Measurements from ENCODE around the gene SUMO3.

SUMO3 gene

GRCh38 chr21:44780137-44780502 lies 37.7 kb downstream of the SUMO3 start:
- no peak for DNase-seq

DNA sequence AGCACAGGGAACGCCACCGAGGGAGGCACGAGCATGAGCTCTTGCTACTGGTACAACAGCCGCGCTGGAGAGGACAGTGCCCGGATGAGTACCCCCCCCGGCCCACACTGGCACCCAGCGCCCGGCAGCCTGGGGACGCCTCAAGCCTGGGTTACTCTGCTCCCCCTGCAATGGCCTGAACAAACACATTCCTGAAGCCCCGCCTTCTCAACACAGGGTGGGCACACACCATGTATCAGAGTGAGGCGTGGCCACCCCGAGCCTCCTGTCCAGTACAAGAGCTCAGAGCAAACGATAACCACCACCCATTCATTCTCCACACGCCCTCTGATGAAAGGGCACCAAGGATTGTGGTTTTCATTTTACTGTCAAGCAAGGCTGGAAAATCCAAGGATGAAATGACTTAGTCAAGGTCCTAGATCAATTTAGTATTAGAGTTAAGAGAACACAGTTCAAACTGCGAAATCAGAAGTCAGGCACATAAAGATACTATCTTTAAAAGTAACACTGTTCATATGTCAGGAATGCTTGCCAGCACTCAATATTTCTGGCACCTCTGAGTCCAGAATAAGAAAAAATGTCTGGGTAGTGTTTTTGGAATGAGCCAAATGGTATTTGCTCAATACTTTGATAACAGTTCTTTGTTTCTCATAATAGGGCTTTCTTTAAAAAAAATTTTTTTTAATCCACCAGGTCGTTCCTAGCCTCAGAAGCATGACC lies 38.3 kb downstream of the SUMO3 start:
- DNase-seq = no peak

- DNase-seq = no peak
These were observed 38.9 kb downstream of the SUMO3 start for GRCh38 chr21:44778983-44779382.

- no peak for DNase-seq
These were observed 39.4 kb downstream of the SUMO3 start for GRCh38 chr21:44778499-44778911.

- no peak for DNase-seq
These were observed 39.8 kb downstream of the SUMO3 start for GRCh38 chr21:44778094-44778493.

DNA sequence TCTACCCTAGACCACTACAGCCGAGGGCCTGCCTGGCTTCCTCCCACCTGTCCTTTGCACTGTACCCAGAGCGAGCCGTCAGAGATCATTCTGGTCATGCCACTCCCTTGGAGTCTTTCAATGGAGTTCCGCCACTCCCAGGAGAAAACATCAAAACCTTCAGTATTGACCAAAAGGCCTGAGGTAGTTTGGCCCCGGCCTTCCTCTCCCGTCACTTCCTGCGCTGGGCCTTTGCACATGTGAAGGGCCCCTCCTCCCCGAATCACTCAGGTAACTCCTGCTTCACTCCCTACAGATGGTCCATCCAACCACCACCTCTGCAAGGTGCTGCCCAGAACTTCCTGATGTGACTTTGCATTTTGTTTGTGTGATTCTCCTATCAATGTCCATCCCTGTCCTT lies 42.9 kb downstream of the SUMO3 start:
- DNase-seq = no peak

GRCh38 chr21:44773291-44773932 lies 44.5 kb downstream of the SUMO3 start:
- DNase-seq = peak in 1 of 51 donors; percentile 13

DNA sequence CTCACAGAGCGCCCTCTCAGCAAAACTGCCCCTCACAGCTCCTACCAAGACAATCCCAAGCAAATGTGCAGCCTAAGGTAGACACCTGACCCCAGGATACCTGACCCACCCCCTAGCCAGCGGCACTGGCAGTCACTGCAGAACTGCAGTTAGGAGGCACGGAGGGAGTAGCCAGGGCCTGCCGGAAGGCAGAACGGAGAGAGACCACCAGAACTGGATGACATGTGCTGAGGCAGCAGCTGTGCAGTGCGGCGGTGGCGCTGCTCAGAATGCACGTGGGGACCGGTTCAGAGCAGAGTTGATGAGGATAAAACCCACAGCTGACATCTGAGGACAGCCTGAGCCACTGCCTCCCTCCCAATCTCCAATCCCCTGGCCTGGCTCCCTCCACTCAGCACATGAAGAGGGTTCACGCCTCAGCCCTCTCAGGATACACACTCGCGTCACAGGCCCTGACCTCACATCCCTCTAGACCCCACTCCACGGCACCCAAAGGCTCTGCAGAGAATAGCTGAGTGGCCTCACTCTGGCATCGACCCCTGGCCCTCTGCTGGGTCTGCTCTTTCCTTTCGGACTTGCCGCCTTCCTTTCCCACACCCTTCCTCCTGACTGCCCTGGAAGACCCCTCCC lies 45.9 kb downstream of the SUMO3 start:
- DNase-seq = no peak

GRCh38 chr21:44767834-44768831 lies 49.7 kb downstream of the SUMO3 start:
- peak in 1 of 51 donors; percentile 10 for DNase-seq

DNA sequence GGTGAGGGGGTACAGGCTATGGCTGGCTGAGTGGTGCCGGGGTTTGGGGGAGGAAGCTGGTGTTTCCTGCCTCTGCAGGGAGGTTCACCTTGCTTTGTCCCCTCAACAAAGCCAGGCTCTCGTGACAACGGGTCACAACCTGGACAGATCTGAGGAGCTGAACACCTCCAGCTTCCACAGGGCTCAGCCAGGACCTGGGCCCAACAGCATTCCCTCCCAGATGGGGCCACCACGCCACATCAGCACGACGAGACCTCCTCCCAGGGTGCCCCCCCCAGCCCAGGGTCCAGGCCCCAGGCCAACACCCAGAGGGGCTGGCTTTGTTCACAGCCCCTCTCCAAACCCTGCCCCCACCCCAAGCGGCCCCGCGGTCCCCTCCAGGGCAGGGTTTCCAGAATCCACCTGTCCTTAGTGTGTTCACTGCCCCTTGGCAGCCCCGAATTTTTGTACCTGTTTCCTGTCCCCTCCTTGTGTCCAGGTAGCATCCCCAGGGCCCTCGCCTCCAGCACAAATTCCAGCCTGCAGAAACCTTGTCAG lies 51.0 kb downstream of the SUMO3 start:
- DNase-seq = no peak

DNA sequence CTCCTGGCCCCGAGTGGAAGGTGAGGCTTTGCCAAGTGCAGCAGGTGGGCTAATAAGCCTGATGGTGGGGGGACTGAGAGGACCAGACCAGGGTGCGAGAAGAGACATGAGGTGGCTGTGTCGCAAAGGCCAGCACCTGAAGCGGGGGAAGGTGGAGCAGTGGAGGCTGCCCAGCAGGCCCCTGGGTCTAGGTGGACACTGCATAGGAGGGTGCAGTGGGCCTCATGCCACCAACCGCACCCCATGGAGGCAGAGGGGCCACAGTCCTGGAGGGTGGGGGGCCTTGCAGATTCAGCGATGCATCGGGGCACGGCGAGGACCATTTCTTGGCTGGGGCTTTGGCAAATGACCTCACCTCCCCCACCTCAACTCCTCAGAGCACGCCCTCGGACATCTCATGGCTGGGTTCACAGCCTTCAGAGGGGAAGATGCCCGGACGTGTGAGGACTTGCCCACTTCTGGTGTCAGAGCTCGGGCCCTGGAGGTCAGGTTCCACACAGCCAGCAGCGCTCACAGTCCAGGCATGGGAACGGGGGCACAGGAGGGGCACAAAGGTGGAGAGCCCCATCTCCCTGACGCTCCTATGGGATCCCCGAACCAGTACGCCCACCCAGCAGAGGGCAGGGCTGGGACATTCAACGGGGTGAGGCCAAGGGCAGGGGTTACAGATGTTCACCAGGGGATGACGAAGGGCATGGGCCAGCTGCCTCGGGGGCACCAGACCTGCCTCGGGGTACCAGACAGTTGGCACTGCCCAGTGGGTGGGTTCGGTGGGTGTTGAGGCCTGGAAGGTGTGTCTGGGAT lies 51.6 kb downstream of the SUMO3 start:
- DNase-seq = no peak

DNA sequence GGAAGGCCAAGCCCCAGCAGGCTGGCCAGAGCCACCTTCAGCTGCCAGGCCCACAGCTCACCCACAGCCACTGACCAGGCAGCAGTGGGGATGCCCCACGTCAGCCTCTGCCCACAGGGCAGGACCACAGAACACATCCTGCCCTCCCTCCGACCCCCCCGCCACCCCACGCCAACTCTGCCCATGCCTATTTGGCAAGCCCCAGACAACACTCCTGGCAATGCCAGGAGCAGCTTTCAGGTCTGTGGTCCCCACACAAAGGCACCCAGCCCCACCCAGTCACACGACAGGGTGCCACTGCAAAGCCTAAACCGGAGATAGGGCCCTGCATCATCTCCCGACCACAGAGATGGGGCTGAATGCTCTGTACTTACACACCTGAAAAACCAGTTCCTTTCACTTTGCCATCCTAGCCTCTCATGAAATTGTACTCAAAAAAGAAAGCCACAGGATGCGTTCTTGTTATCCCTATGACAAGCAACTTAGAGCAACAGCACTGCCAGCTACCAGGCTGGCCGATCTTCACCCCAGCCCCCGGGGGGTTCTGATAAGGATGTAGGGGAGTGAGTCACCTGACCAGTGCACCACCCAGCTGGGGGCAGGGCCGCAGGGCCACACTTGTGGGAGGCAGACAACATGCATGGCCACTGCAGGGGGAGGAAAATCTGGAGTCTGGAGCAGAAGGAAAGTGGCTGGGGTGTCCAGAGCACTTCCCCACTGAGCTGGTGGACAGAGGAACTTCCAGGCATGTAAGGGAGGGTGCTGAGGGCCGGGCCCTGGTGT lies 52.4 kb downstream of the SUMO3 start:
- DNase-seq = no peak

DNA sequence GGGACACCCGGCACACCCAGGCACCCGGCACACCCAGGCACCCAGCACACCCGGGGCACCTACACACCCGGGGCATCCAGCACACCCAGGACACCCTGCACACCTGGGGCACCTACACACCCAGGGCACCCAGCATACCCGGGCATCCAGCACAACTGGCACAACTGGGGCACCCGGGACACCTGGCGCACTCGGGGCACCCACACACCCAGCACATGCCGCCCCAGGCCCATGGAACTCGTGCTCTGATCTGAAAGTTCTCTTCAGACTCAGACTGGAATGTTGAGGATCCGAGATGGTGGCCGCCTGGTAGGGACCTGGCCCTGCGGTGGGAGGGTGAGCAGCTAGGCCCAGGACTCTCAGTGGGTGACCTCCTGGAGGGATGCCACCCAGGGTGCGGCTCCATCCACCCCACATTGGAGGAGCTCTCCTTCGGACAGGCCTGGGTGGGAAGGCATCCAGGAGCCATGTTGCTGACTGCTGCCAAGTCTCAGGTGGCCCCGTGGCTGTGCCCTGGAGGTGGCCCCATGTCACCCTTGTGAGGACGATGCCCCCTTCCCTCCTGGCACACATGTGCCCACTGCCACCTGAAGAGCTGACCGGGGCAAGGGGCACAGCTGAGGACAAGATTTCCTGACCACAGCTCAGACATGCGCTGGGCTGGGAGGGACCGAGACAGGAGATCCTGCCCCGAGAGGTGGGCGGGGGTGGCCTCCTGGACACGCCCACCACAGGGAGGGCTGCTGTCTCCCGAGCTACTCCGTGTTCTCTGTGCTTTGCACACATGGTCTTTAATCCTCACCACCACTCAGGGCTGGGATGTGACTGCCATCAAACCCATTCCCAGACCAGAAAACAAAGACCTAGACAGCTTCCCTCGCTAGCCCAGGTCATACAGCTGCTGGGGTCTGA lies 53.3 kb downstream of the SUMO3 start:
- DNase-seq = peak in 1 of 51 donors; percentile 36

GRCh38 chr21:44763451-44764318 lies 54.2 kb downstream of the SUMO3 start:
- no peak for DNase-seq

DNA sequence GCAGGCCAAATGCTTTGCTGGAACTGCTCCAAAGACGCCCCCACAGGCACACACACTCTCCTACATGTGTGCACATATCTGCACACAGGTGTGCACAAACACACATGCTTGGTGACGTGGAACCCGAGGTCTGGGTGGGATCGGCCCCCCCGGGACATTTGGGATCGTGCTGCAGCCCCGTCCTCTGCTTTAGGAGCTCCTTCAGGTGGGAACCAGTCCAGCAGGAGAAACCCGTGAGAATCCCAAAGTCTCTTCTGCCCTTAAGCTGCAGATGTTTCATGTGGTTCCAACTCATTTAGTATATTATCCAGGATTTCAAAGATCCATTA lies 54.8 kb downstream of the SUMO3 start:
- no peak for DNase-seq

DNA sequence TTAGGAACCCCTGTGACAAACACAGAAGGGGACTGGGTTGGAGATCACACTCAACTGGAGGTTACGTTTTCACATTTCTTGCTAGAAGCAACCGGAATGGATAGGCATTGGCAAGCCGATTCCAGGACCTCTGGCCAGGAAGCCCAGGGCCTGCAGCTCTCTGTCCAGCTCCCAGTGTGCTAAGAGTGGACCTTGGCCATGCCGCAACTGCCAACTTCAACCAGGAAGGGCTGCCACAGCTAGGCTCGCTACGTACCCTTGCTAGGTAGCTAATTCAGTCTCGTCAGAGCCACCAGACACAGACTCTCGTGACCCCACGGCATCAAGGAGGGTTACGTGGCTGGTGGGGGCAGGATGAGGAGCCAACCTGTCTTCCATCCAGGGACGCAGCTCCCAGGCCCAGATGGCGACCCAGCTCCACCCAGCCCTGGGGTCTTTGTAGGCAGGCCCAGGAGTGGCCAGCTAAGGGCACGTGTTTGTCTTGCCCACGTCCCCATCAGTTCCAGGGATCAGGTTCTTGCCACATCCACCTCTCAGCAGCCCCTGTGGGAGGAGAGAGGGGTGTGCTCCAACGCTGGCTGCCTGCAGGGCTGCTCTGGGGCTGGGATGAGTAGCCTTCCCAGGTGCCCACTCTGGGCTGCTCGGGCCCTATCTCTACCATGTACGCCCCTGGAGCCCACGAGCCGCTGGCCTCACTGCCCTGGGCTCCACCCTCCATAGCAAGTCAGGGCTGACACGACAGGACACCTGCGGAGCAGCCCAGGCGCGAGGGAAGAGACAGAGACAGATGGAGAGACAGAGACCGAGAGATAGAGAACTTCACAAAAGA lies 55.4 kb downstream of the SUMO3 start:
- DNase-seq = no peak

- DNase-seq = no peak
These were observed 56.1 kb downstream of the SUMO3 start for GRCh38 chr21:44761747-44762208.
